GM12801 (cell line): ENCODE data around the gene NUDT21.

Source experiments
- CTCF ChIP-seq: IDR thresholded peaks from one replicate; pipeline ENCODE4 v1.5.1; 2011; ENCODE audit warnings: control low read depth; ENCODE audit not compliant: insufficient read length; ENCODE audit errors: extremely low read depth

Gene NUDT21

GRCh38 chr16:56457927-56458470 is 6.9 kb upstream of the NUDT21 start:
- no peak for TF ChIP-seq CTCF

- no peak for TF ChIP-seq CTCF
Observed at GRCh38 chr16:56451753-56452689, 889 bp upstream of the NUDT21 start.

GRCh38 chr16:56450275-56450985 is 702 bp downstream of the NUDT21 start:
- no peak for TF ChIP-seq CTCF

- TF ChIP-seq CTCF: no peak
Observed at GRCh38 chr16:56448005-56448404, 3.1 kb downstream of the NUDT21 start.

GRCh38 chr16:56447286-56447685 is 3.8 kb downstream of the NUDT21 start:
- TF ChIP-seq CTCF: no peak

GRCh38 chr16:56438038-56438437 is 13.1 kb downstream of the NUDT21 start:
- TF ChIP-seq CTCF: no peak

- TF ChIP-seq CTCF: no peak
Observed at GRCh38 chr16:56436258-56436657, 14.9 kb downstream of the NUDT21 start.
